Calu3 (cell line): ENCODE results near the gene ATP10B. TPM values are rescaled to one million over a fixed set of nuclear protein-coding genes. Genes with fewer than 3 reads are reported as not detected.

Experiments
- BruUV-seq: library from RNA; stranded (reverse); fragments of 400-500 nt; replicated peaks from 2 replicates; lab custom pipeline; 2021; lab: Mats Ljungman, UMichigan
- CTCF ChIA-PET: fragments of 300-600 bp; sonication (Branson Sonifier 250); formaldehyde crosslinking; loops from one replicate; lab custom pipeline; 2022; ENCODE audit warnings: antibody characterized with exemption; lab: Charles Lee
- DNase-seq: peaks from one replicate; pipeline ENCODE4 v3.0.0; 2022
- H3K27ac Mint-ChIP-seq: one replicate; pipeline ENCODE4 v1.8.0; 2022; ENCODE audit warnings: mixed read lengths; ENCODE audit not compliant: unreplicated experiment
- H3K27me3 Mint-ChIP-seq: one replicate; pipeline ENCODE4 v1.8.0; 2022; ENCODE audit warnings: mixed read lengths; ENCODE audit not compliant: unreplicated experiment
- H3K36me3 Mint-ChIP-seq: one replicate; pipeline ENCODE4 v1.8.0; 2022; ENCODE audit warnings: mild to moderate bottlenecking, moderate library complexity, mixed read lengths; ENCODE audit not compliant: insufficient read depth, unreplicated experiment
- H3K4me1 Mint-ChIP-seq: one replicate; pipeline ENCODE4 v1.8.0; 2022; ENCODE audit warnings: mild to moderate bottlenecking, low read depth, mixed read lengths; ENCODE audit not compliant: unreplicated experiment
- H3K4me3 Mint-ChIP-seq: one replicate; pipeline ENCODE4 v1.8.0; 2022; ENCODE audit warnings: mild to moderate bottlenecking, low read depth, moderate library complexity, mixed read lengths; ENCODE audit not compliant: unreplicated experiment
- H3K9me3 Mint-ChIP-seq: one replicate; pipeline ENCODE4 v1.8.0; 2022; ENCODE audit warnings: low read depth, mixed read lengths; ENCODE audit not compliant: unreplicated experiment
- CTCF ChIP-seq: fragments of 200-600 bp; IDR thresholded peaks from one replicate; pipeline ENCODE4 v1.8.0; 2022; ENCODE audit warnings: antibody characterized with exemption; ENCODE audit not compliant: unreplicated experiment
- intact Hi-C: fragments of 100-400 bp; cut with micrococcal nuclease; formaldehyde crosslinking; loops from one replicate; pipeline ENCODE4 v1.10.0; 2022; ENCODE audit not compliant: unreplicated experiment
- total RNA-seq: library from RNA; stranded (reverse); gene quantifications from 2 replicates; pipeline ENCODE4 v1.2.3, GENCODE V29; 2022

Gene ATP10B
- total RNA-seq, 1 experiment from 2014 or later, result 1.4 TPM

- H3K27me3 Mint-ChIP-seq, result no peaks in the 10 kb centered on the region
- H3K36me3 Mint-ChIP-seq, result no peaks in the 10 kb centered on the region
- H3K4me1 Mint-ChIP-seq, result no peaks in the 10 kb centered on the region
- H3K27ac Mint-ChIP-seq, result no peak overlapping the region
- H3K9me3 Mint-ChIP-seq, result peaks cover 2% of the 10 kb centered on the region
- BruUV-seq, result no TSS peak
- intact Hi-C loops, result no loop called here
- DNase-seq, result no peak
- TF ChIP-seq CTCF, result no peak
- CTCF ChIA-PET, result no interaction called here
- H3K4me3 Mint-ChIP-seq, result no peak overlapping the region
These were observed 246.7 kb downstream of the ATP10B start for GRCh38 chr5:160605266-160605665.

- intact Hi-C loops, result no loop called here
These were observed 247.5 kb downstream of the ATP10B start for GRCh38 chr5:160604484-160604883.

GRCh38 chr5:160602744-160603143 is 249.3 kb downstream of the ATP10B start:
- H3K27me3 Mint-ChIP-seq, result no peaks in the 10 kb centered on the region
- CTCF ChIA-PET, result no interaction called here
- H3K36me3 Mint-ChIP-seq, result no peaks in the 10 kb centered on the region
- no peak for TF ChIP-seq CTCF
- intact Hi-C loops, result no loop called here
- no peak for DNase-seq
- peaks cover 2% of the 10 kb centered on the region for H3K9me3 Mint-ChIP-seq
- H3K27ac Mint-ChIP-seq, result no peak overlapping the region
- BruUV-seq, result no TSS peak
- no peak overlapping the region for H3K4me3 Mint-ChIP-seq
- H3K4me1 Mint-ChIP-seq, result no peaks in the 10 kb centered on the region

More at GRCh38 chr5:160604484-160604883, 247.5 kb downstream of the ATP10B start:
- H3K27ac Mint-ChIP-seq, result no peak overlapping the region
- no peak for TF ChIP-seq CTCF
- H3K4me3 Mint-ChIP-seq, result no peak overlapping the region
- H3K9me3 Mint-ChIP-seq, result peaks cover 2% of the 10 kb centered on the region
- no peak for DNase-seq
- no peaks in the 10 kb centered on the region for H3K27me3 Mint-ChIP-seq
- H3K36me3 Mint-ChIP-seq, result no peaks in the 10 kb centered on the region
- CTCF ChIA-PET, result no interaction called here
- H3K4me1 Mint-ChIP-seq, result no peaks in the 10 kb centered on the region
- no TSS peak for BruUV-seq

GRCh38 chr5:160601046-160601445 is 251.0 kb downstream of the ATP10B start:
- Mint-ChIP-seq H3K9me3 (peaks cover 2% of the 10 kb centered on the region), H3K4me3 (no peak overlapping the region), H3K27ac (no peak overlapping the region), H3K4me1 (no peaks in the 10 kb centered on the region), H3K36me3 (no peaks in the 10 kb centered on the region), H3K27me3 (no peaks in the 10 kb centered on the region)
- CTCF ChIA-PET, result no interaction called here
- DNase-seq, result no peak
- intact Hi-C loops, result no loop called here
- no peak for TF ChIP-seq CTCF
- BruUV-seq, result no TSS peak
